ENCODE results near the gene FIBCD1. TPM values are rescaled to one million over a fixed set of nuclear protein-coding genes. Genes with fewer than 3 reads are reported as not detected.
A peak's percentile ranks its signal among the peaks of the same experiment; 100 is the strongest.

Gene FIBCD1
- total and polyA plus RNA-seq, 4 donors, result 1.2 to 8.2 (median 4.8) TPM

GRCh38 chr9:130938184-130938651, 829 bp downstream of the FIBCD1 start:
- H3K4me1 ChIP-seq (ENCODE audit: control insufficient read depth, insufficient read depth, low read length), result peaks cover 69% of the 10 kb centered on the region
- no peak overlapping the region for H3K27ac ChIP-seq (ENCODE audit: low read depth, low read length)
- no peak for DNase-seq (ENCODE audit: low read depth in 4 of 6, low spot score in 6 of 6)
- peaks cover 3% of the 10 kb centered on the region for H3K36me3 ChIP-seq (ENCODE audit: control insufficient read depth, insufficient read depth, low read length)
- 3% methylated on average over 52 of the region's 52 CpGs for WGBS (ENCODE audit: insufficient coverage)
- no peak overlapping the region for H3K4me3 ChIP-seq (ENCODE audit: low read depth, low read length)
- H3K9me3 ChIP-seq (ENCODE audit: control insufficient read depth, insufficient read depth, low read length), result no peaks in the 10 kb centered on the region
- peaks cover 58% of the 10 kb centered on the region for H3K27me3 ChIP-seq (ENCODE audit: control insufficient read depth, insufficient read depth, low read length)

GRCh38 chr9:130937146-130938076, 1.6 kb downstream of the FIBCD1 start:
- peaks cover 3% of the 10 kb centered on the region for H3K36me3 ChIP-seq (ENCODE audit: control insufficient read depth, insufficient read depth, low read length)
- DNase-seq (ENCODE audit: low read depth in 4 of 6, low spot score in 6 of 6), result no peak
- H3K9me3 ChIP-seq (ENCODE audit: control insufficient read depth, insufficient read depth, low read length), result no peaks in the 10 kb centered on the region
- H3K27me3 ChIP-seq (ENCODE audit: control insufficient read depth, insufficient read depth, low read length), result peaks cover 59% of the 10 kb centered on the region
- H3K27ac ChIP-seq (ENCODE audit: low read depth, low read length), result no peak overlapping the region
- WGBS (ENCODE audit: insufficient coverage), result 76% methylated on average over 22 of the region's 23 CpGs
- H3K4me1 ChIP-seq (ENCODE audit: control insufficient read depth, insufficient read depth, low read length), result peaks cover 71% of the 10 kb centered on the region
- H3K4me3 ChIP-seq (ENCODE audit: low read depth, low read length), result no peak overlapping the region

- 29% methylated on average over 12 of the region's 12 CpGs for WGBS (ENCODE audit: insufficient coverage)
- Histone ChIP-seq H3K4me3 (ENCODE audit: low read depth, low read length) (no peak overlapping the region), H3K27me3 (ENCODE audit: control insufficient read depth, insufficient read depth, low read length) (peaks cover 53% of the 10 kb centered on the region), H3K9me3 (ENCODE audit: control insufficient read depth, insufficient read depth, low read length) (no peaks in the 10 kb centered on the region), H3K27ac (ENCODE audit: low read depth, low read length) (no peak overlapping the region), H3K4me1 (ENCODE audit: control insufficient read depth, insufficient read depth, low read length) (peaks cover 70% of the 10 kb centered on the region), H3K36me3 (ENCODE audit: control insufficient read depth, insufficient read depth, low read length) (peaks cover 3% of the 10 kb centered on the region)
- peak in 2 of 6 donors; percentile 13 to 51 for DNase-seq (ENCODE audit: low read depth in 4 of 6, low spot score in 6 of 6)
Measured at GRCh38 chr9:130936285-130937117, 2.5 kb downstream of the FIBCD1 start.

- Histone ChIP-seq H3K27ac (ENCODE audit: low read depth, low read length) (no peak overlapping the region), H3K4me1 (ENCODE audit: control insufficient read depth, insufficient read depth, low read length) (peaks cover 63% of the 10 kb centered on the region), H3K36me3 (ENCODE audit: control insufficient read depth, insufficient read depth, low read length) (peaks cover 3% of the 10 kb centered on the region), H3K27me3 (ENCODE audit: control insufficient read depth, insufficient read depth, low read length) (peaks cover 47% of the 10 kb centered on the region), H3K4me3 (ENCODE audit: low read depth, low read length) (no peak overlapping the region), H3K9me3 (ENCODE audit: control insufficient read depth, insufficient read depth, low read length) (no peaks in the 10 kb centered on the region)
- whole genome bisulfite sequencing (ENCODE audit: insufficient coverage), result 89% methylated on average over 10 of the region's 13 CpGs
- DNase-seq (ENCODE audit: low read depth in 4 of 6, low spot score in 6 of 6), result no peak
Measured at GRCh38 chr9:130935648-130936271, 3.3 kb downstream of the FIBCD1 start.

- no peak overlapping the region for H3K27ac ChIP-seq (ENCODE audit: low read depth, low read length)
- H3K9me3 ChIP-seq (ENCODE audit: control insufficient read depth, insufficient read depth, low read length), result no peaks in the 10 kb centered on the region
- H3K27me3 ChIP-seq (ENCODE audit: control insufficient read depth, insufficient read depth, low read length), result peaks cover 39% of the 10 kb centered on the region
- 83% methylated on average over 11 of the region's 16 CpGs for WGBS (ENCODE audit: insufficient coverage)
- H3K36me3 ChIP-seq (ENCODE audit: control insufficient read depth, insufficient read depth, low read length), result peaks cover 3% of the 10 kb centered on the region
- DNase-seq (ENCODE audit: low read depth in 4 of 6, low spot score in 6 of 6), result no peak
- H3K4me3 ChIP-seq (ENCODE audit: low read depth, low read length), result no peak overlapping the region
- H3K4me1 ChIP-seq (ENCODE audit: control insufficient read depth, insufficient read depth, low read length), result peaks cover 55% of the 10 kb centered on the region
Measured at GRCh38 chr9:130934702-130935647, 4.1 kb downstream of the FIBCD1 start.

GRCh38 chr9:130934246-130934645, 4.8 kb downstream of the FIBCD1 start:
- peaks cover 54% of the 10 kb centered on the region for H3K4me1 ChIP-seq (ENCODE audit: control insufficient read depth, insufficient read depth, low read length)
- peaks cover 5% of the 10 kb centered on the region for H3K36me3 ChIP-seq (ENCODE audit: control insufficient read depth, insufficient read depth, low read length)
- no peak overlapping the region for H3K4me3 ChIP-seq (ENCODE audit: low read depth, low read length)
- WGBS (ENCODE audit: insufficient coverage), result 78% methylated on average over 11 of the region's 11 CpGs
- H3K27ac ChIP-seq (ENCODE audit: low read depth, low read length), result no peak overlapping the region
- H3K27me3 ChIP-seq (ENCODE audit: control insufficient read depth, insufficient read depth, low read length), result peaks cover 34% of the 10 kb centered on the region
- no peaks in the 10 kb centered on the region for H3K9me3 ChIP-seq (ENCODE audit: control insufficient read depth, insufficient read depth, low read length)
- DNase-seq (ENCODE audit: low read depth in 4 of 6, low spot score in 6 of 6), result no peak

- no peak overlapping the region for H3K27ac ChIP-seq (ENCODE audit: low read depth, low read length)
- H3K9me3 ChIP-seq (ENCODE audit: control insufficient read depth, insufficient read depth, low read length), result no peaks in the 10 kb centered on the region
- DNase-seq (ENCODE audit: low read depth in 4 of 6, low spot score in 6 of 6), result peak in 2 of 6 donors; percentile 49 to 75
- 31% methylated on average over 19 of the region's 26 CpGs for WGBS (ENCODE audit: insufficient coverage)
- peaks cover 29% of the 10 kb centered on the region for H3K27me3 ChIP-seq (ENCODE audit: control insufficient read depth, insufficient read depth, low read length)
- H3K4me3 ChIP-seq (ENCODE audit: low read depth, low read length), result no peak overlapping the region
- H3K36me3 ChIP-seq (ENCODE audit: control insufficient read depth, insufficient read depth, low read length), result peaks cover 5% of the 10 kb centered on the region
- peaks cover 59% of the 10 kb centered on the region for H3K4me1 ChIP-seq (ENCODE audit: control insufficient read depth, insufficient read depth, low read length)
Measured at GRCh38 chr9:130933114-130934046, 5.7 kb downstream of the FIBCD1 start.

Data from spinal cord (tissue), 10 donors.